Mammary epithelial cell (primary cell): ENCODE results near the gene HESX1.

ENCODE experiments used
- EZH2 ChIP-seq: IDR thresholded peaks from 2 replicates; pipeline ENCODE4 v1.6.1; 2012; ENCODE audit warnings: low read length, inconsistent platforms, borderline replicate concordance
- TF ChIP-seq, protein P1 (sequence below), 2 donors: IDR thresholded peaks in 1 of 2; conservative IDR thresholded peaks in 1 of 2; 2 replicates each; pipeline ENCODE4 v1.5.1; 2011 to 2012; ENCODE audit warnings: inconsistent platforms in 2 of 2, low read length in 2 of 2, mild to moderate bottlenecking in 2 of 2, control low read depth in 1 of 2, low read depth in 1 of 2; ENCODE audit not compliant: insufficient read depth in 1 of 2; ENCODE audit errors: extremely low read depth in 1 of 2

DNA sequence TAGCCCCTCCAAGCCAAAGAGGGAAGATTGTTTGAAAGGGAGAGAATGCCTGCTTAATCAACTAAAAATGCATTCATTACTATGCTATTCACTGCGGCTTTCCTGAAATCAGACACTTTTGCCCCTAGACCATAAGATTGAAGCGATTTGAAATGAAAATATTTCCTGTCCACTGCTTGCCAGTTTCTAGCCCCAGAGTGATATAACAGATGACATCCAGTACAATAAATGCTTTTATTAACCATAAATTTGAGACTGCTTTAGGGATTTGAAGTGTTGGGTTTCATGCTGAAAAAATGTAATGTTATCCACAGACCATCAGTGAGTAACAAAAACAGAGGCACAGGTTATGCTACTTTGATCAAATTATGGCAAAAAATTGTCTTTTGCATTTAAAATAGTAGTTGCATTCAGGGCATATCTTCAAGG is 48.7 kb downstream of the HESX1 start:
- TF ChIP-seq, protein P1, sequence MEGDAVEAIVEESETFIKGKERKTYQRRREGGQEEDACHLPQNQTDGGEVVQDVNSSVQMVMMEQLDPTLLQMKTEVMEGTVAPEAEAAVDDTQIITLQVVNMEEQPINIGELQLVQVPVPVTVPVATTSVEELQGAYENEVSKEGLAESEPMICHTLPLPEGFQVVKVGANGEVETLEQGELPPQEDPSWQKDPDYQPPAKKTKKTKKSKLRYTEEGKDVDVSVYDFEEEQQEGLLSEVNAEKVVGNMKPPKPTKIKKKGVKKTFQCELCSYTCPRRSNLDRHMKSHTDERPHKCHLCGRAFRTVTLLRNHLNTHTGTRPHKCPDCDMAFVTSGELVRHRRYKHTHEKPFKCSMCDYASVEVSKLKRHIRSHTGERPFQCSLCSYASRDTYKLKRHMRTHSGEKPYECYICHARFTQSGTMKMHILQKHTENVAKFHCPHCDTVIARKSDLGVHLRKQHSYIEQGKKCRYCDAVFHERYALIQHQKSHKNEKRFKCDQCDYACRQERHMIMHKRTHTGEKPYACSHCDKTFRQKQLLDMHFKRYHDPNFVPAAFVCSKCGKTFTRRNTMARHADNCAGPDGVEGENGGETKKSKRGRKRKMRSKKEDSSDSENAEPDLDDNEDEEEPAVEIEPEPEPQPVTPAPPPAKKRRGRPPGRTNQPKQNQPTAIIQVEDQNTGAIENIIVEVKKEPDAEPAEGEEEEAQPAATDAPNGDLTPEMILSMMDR (conservative IDR thresholded peaks at IDR 0.05 in 1 of 2, IDR thresholded peaks at IDR 0.05 in 1 of 2; ENCODE audit: extremely low read depth in 1 of 2, insufficient read depth in 1 of 2, low read depth in 1 of 2, low read length in 2 of 2): no peak
- no peak for TF ChIP-seq EZH2
